ENCODE data around the gene PSMB7.

GRCh38 chr9:124307379-124308030 lies 107.7 kb downstream of the PSMB7 start:
- TF ChIP-seq CTCF (IDR thresholded peaks at IDR 0.05; ENCODE audit: insufficient read depth, low read depth, low read length): no peak
- no peak for TF ChIP-seq EZH2 (IDR thresholded peaks at IDR 0.05; ENCODE audit: insufficient read depth, low read length)
